ENCODE results near the gene GIT2.
A peak's percentile ranks its signal among the peaks of the same experiment; 100 is the strongest.
"Not testable (repeated sequence)": the region's sequence is repeated elsewhere in the genome, so short reads cannot be mapped to it uniquely, and the experiment has no call there.

The GIT2 gene

GRCh38 chr12:109995686-109996482 is at the start of gene GIT2:
Gene GIT2 (minus strand): TSS chr12:109996368. CDS start chr12:109996224, 144 bp downstream.
- DNase-seq, result peak; percentile 89

GRCh38 chr12:110042264-110042663 is 46.1 kb upstream of the GIT2 start:
- DNase-seq, result no peak

- no peak for DNase-seq
Observed at GRCh38 chr12:110039085-110039807, 43.1 kb upstream of the GIT2 start.

GRCh38 chr12:110038741-110039084 is 42.5 kb upstream of the GIT2 start:
- DNase-seq, result no peak

- no peak for DNase-seq
Observed at GRCh38 chr12:110037315-110037714, 41.1 kb upstream of the GIT2 start.

- no peak for DNase-seq
Observed at GRCh38 chr12:110035534-110036104, 39.5 kb upstream of the GIT2 start.

- no peak for DNase-seq
Observed at GRCh38 chr12:110033888-110034287, 37.7 kb upstream of the GIT2 start.

GRCh38 chr12:110029290-110029815 is 33.2 kb upstream of the GIT2 start:
- no peak for DNase-seq

GRCh38 chr12:110028323-110028722 is 32.2 kb upstream of the GIT2 start:
- DNase-seq, result no peak

- DNase-seq, result no peak
Observed at GRCh38 chr12:110024051-110024450, 27.9 kb upstream of the GIT2 start.

GRCh38 chr12:110023059-110023980 is 27.2 kb upstream of the GIT2 start:
- DNase-seq, result no peak

GRCh38 chr12:110020956-110021355 is 24.8 kb upstream of the GIT2 start:
- no peak for DNase-seq

GRCh38 chr12:110015132-110015531 is 19.0 kb upstream of the GIT2 start:
- DNase-seq, result no peak

- no peak for DNase-seq
Observed at GRCh38 chr12:110012659-110013058, 16.5 kb upstream of the GIT2 start.

GRCh38 chr12:110012137-110012536 is 16.0 kb upstream of the GIT2 start:
- no peak for DNase-seq

- DNase-seq, result no peak
Observed at GRCh38 chr12:110010853-110011723, 14.9 kb upstream of the GIT2 start.

- DNase-seq, result not testable (repeated sequence)
Observed at GRCh38 chr12:110008681-110009398, 12.7 kb upstream of the GIT2 start.

- DNase-seq, result no peak
Observed at GRCh38 chr12:110007881-110008280, 11.7 kb upstream of the GIT2 start.

GRCh38 chr12:110006115-110006514 is 9.9 kb upstream of the GIT2 start:
- DNase-seq, result no peak

- no peak for DNase-seq
Observed at GRCh38 chr12:110005319-110005973, 9.3 kb upstream of the GIT2 start.

All from stimulated activated CD4-positive, alpha-beta T cell treated with anti-CD3 and anti-CD28 coated beads, Interleukin-12 subunit alpha, Interleukin-12 subunit beta, amount 100 ng/mL, for 4 hours (primary cell).